Hepatocyte (in vitro differentiated cells): ENCODE results near the gene CERK. TPM values are rescaled to one million over a fixed set of nuclear protein-coding genes. Genes with fewer than 3 reads are reported as not detected.

ENCODE experiments used
- DNase-seq: peaks from one replicate; pipeline ENCODE4 v3.0.0-alpha.2; 2016; ENCODE audit warnings: low spot score
- H2AFZ ChIP-seq: fragments of 200-600 bp; sonication (generic); 2 replicates; pipeline ENCODE4 v1.6.0; 2016; ENCODE audit warnings: antibody characterized with exemption, mild to moderate bottlenecking
- H3K27ac ChIP-seq: fragments of 200-600 bp; sonication (generic); 2 replicates; pipeline ENCODE4 v1.5.1; 2016; ENCODE audit warnings: mild to moderate bottlenecking
- H3K27me3 ChIP-seq: fragments of 200-600 bp; sonication (generic); 2 replicates; pipeline ENCODE4 v1.6.1; 2016
- H3K36me3 ChIP-seq: fragments of 200-600 bp; sonication (generic); replicated peaks from 2 replicates; pipeline ENCODE4 v1.5.1; 2016; ENCODE audit warnings: low read depth; ENCODE audit not compliant: insufficient read depth
- H3K4me1 ChIP-seq: fragments of 200-600 bp; sonication (generic); 2 replicates; pipeline ENCODE4 v1.5.1; 2016; ENCODE audit warnings: mild to moderate bottlenecking, moderate library complexity; ENCODE audit not compliant: insufficient read depth
- H3K4me2 ChIP-seq: fragments of 200-600 bp; sonication (generic); 2 replicates; pipeline ENCODE4 v1.6.0; 2016
- H3K4me3 ChIP-seq: fragments of 200-600 bp; sonication (generic); 2 replicates; pipeline ENCODE4 v1.5.1; 2016; ENCODE audit warnings: mild to moderate bottlenecking
- H3K79me2 ChIP-seq: fragments of 200-600 bp; sonication (generic); 2 replicates; pipeline ENCODE4 v1.6.0; 2017; ENCODE audit warnings: mild to moderate bottlenecking
- H3K9me2 ChIP-seq: fragments of 200-600 bp; sonication (generic); replicated peaks from 2 replicates; pipeline ENCODE4 v1.6.0; 2017; ENCODE audit warnings: mild to moderate bottlenecking; ENCODE audit not compliant: insufficient read depth
- H3K9me3 ChIP-seq: fragments of 200-600 bp; sonication (generic); 2 replicates; pipeline ENCODE4 v1.5.1; 2016; ENCODE audit warnings: low read depth, mild to moderate bottlenecking
- H4K20me1 ChIP-seq: fragments of 200-600 bp; sonication (generic); 2 replicates; pipeline ENCODE4 v1.6.0; 2016; ENCODE audit warnings: mild to moderate bottlenecking; ENCODE audit not compliant: insufficient read depth, poor library complexity, severe bottlenecking
- EZH2 ChIP-seq: fragments of 200-600 bp; sonication (generic); IDR thresholded peaks from 2 replicates; pipeline ENCODE4 v1.6.1; 2016; ENCODE audit warnings: antibody characterized with exemption, mild to moderate bottlenecking, borderline replicate concordance
- EZH2phosphoT487 ChIP-seq: fragments of 200-600 bp; sonication (generic); IDR thresholded peaks from one replicate; pipeline ENCODE4 v1.6.1; 2018; ENCODE audit warnings: antibody characterized with exemption, mild to moderate bottlenecking, low read depth, moderate library complexity; ENCODE audit not compliant: unreplicated experiment, severe bottlenecking
- WGBS: methylation state at CpG from one replicate; pipeline ENCODE4 v1.1.6; 2016; ENCODE audit warnings: low lambda C conversion rate; ENCODE audit errors: missing lambda C conversion rate; 5-methylcytosine and 5-hydroxymethylcytosine counted together
- polyA plus RNA-seq: library from polyadenylated mRNA; unstranded; fragments of >200 nt; fragmentation: Nextera tagmentation; extraction: Ambion mirVana; gene quantifications from 2 replicates; pipeline ENCODE4 v1.2.1, GENCODE V29; 2016
- total RNA-seq: library from RNA; depleted of rRNA; stranded (reverse); fragments of >200 nt; gene quantifications from 2 replicates; pipeline ENCODE4 v1.2.3, GENCODE V29; 2014
- TF ChIP-seq, protein P1 (sequence below): fragments of 200-600 bp; sonication (generic); IDR thresholded peaks from 2 replicates; pipeline ENCODE4 v1.5.1; 2016; ENCODE audit warnings: antibody characterized with exemption, mild to moderate bottlenecking; ENCODE audit not compliant: poor library complexity

CERK gene
- total and polyA plus RNA-seq, 2 experiments from 2014 or later = 38.6 to 59.0 TPM

DNA sequence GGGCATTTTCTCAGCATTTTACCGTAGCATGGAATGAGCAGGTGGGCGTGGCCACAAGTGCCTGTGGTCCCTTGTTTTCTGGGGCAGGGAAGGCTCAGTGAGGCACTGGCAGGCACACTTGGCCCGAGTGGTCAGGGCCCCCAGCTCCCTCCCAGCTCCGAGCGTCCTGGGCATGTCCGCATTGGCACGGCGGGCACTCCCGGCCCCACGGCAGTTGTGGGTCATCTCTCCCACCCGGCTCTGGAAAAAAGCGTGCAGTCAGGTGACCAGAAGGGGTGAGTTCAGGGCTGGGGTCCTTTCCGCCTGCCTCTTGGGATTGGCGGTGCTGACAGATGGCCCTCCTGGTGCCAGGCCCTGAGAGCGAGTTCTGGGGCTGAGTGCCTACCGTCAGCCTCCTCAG lies 62.1 kb downstream of the CERK start:
- no peaks in the 10 kb centered on the region for H3K9me3 ChIP-seq
- H3K27me3 ChIP-seq = no peaks in the 10 kb centered on the region
- no peak for TF ChIP-seq EZH2
- TF ChIP-seq, protein P1, sequence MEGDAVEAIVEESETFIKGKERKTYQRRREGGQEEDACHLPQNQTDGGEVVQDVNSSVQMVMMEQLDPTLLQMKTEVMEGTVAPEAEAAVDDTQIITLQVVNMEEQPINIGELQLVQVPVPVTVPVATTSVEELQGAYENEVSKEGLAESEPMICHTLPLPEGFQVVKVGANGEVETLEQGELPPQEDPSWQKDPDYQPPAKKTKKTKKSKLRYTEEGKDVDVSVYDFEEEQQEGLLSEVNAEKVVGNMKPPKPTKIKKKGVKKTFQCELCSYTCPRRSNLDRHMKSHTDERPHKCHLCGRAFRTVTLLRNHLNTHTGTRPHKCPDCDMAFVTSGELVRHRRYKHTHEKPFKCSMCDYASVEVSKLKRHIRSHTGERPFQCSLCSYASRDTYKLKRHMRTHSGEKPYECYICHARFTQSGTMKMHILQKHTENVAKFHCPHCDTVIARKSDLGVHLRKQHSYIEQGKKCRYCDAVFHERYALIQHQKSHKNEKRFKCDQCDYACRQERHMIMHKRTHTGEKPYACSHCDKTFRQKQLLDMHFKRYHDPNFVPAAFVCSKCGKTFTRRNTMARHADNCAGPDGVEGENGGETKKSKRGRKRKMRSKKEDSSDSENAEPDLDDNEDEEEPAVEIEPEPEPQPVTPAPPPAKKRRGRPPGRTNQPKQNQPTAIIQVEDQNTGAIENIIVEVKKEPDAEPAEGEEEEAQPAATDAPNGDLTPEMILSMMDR = no peak
- TF ChIP-seq EZH2phosphoT487 = no peak
- H3K9me2 ChIP-seq = no peaks in the 10 kb centered on the region
- H4K20me1 ChIP-seq = no peaks in the 10 kb centered on the region
- 96% methylated on average over 16 of the region's 16 CpGs for WGBS
- H3K4me2 ChIP-seq = no peak overlapping the region
- no peak overlapping the region for H3K27ac ChIP-seq
- no peak overlapping the region for H2AFZ ChIP-seq
- H3K36me3 ChIP-seq = no peaks in the 10 kb centered on the region
- no peaks in the 10 kb centered on the region for H3K79me2 ChIP-seq
- DNase-seq = no peak
- no peaks in the 10 kb centered on the region for H3K4me1 ChIP-seq
- no peak overlapping the region for H3K4me3 ChIP-seq

DNA sequence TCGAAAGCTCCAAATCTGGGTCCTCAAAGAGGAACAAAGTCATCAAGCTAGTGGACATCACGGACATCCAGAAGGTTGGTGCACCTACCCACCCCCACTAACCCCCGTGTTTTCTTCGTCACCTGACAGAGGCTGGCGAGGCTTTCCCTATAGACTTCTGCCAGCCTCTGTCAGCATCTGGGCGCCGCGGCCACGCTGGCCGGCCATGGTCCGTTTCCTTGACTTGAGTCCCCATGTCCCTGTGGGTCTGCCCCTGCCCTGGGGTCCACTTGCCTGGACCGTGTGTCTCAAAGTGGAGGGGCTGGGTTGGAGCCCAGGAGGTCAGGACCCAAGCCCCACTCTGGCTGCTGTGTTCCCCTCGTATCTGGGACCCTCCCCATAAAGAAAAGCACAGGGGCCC lies 62.6 kb downstream of the CERK start:
- WGBS = 99% methylated on average over 13 of the region's 13 CpGs
- Histone ChIP-seq H3K27ac (no peak overlapping the region), H3K4me2 (no peak overlapping the region), H3K4me1 (no peaks in the 10 kb centered on the region), H3K79me2 (no peaks in the 10 kb centered on the region), H4K20me1 (no peaks in the 10 kb centered on the region), H2AFZ (no peak overlapping the region), H3K9me2 (no peaks in the 10 kb centered on the region), H3K36me3 (no peaks in the 10 kb centered on the region), H3K27me3 (no peaks in the 10 kb centered on the region), H3K9me3 (no peaks in the 10 kb centered on the region), H3K4me3 (no peak overlapping the region)
- TF ChIP-seq EZH2phosphoT487 (no peak), EZH2 (no peak)
- TF ChIP-seq, protein P1 = no peak
- no peak for DNase-seq

- no peaks in the 10 kb centered on the region for H4K20me1 ChIP-seq
- H3K27me3 ChIP-seq = no peaks in the 10 kb centered on the region
- WGBS = 93% methylated on average over 11 of the region's 11 CpGs
- TF ChIP-seq EZH2 = no peak
- TF ChIP-seq, protein P1 = no peak
- no peak for TF ChIP-seq EZH2phosphoT487
- no peak overlapping the region for H3K27ac ChIP-seq
- no peaks in the 10 kb centered on the region for H3K36me3 ChIP-seq
- no peak for DNase-seq
- no peaks in the 10 kb centered on the region for H3K9me3 ChIP-seq
- H3K9me2 ChIP-seq = no peaks in the 10 kb centered on the region
- no peak overlapping the region for H2AFZ ChIP-seq
- H3K4me1 ChIP-seq = no peaks in the 10 kb centered on the region
- H3K4me2 ChIP-seq = no peak overlapping the region
- no peak overlapping the region for H3K4me3 ChIP-seq
- no peaks in the 10 kb centered on the region for H3K79me2 ChIP-seq
Measured at GRCh38 chr22:46674906-46675305, 63.1 kb downstream of the CERK start.

DNA sequence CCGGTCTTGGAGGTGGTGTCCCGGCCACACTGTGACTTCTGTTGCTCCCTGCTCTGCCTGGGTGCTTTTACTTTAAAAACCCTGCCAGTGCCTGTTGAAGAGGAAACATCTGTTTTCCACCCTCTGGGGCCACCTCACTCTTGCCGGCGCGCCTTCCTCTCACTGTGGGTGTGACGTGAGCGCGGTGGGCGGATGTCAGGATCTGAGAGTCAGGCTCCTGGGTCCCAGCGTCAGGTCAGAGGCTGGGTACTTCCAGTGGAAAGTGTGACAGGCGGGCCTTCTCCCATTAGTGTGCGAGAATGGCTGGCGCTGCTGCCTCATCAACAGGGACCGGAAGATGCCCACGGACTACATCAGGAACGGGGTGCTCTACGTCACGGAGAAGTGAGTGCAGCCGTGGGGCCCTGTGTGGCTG lies 63.7 kb downstream of the CERK start:
- WGBS = 97% methylated on average over 17 of the region's 19 CpGs
- H3K9me2 ChIP-seq = no peaks in the 10 kb centered on the region
- DNase-seq = no peak
- no peaks in the 10 kb centered on the region for H4K20me1 ChIP-seq
- H3K79me2 ChIP-seq = no peaks in the 10 kb centered on the region
- H3K4me2 ChIP-seq = no peak overlapping the region
- H3K9me3 ChIP-seq = no peaks in the 10 kb centered on the region
- H3K36me3 ChIP-seq = no peaks in the 10 kb centered on the region
- H3K27ac ChIP-seq = no peak overlapping the region
- no peak overlapping the region for H2AFZ ChIP-seq
- TF ChIP-seq EZH2 (no peak), EZH2phosphoT487 (no peak)
- TF ChIP-seq, protein P1 = no peak
- H3K4me1 ChIP-seq = no peaks in the 10 kb centered on the region
- H3K27me3 ChIP-seq = no peaks in the 10 kb centered on the region
- H3K4me3 ChIP-seq = no peak overlapping the region
